Trophoblast cell (in vitro differentiated cells and primary cell): ENCODE data around the gene LIPN.

ENCODE experiments used
- DNase-seq, 2 donors: peaks; one replicate each; pipeline ENCODE4 v3.0.0-alpha.2; 2016
- H2AFZ ChIP-seq: 2 replicates; pipeline ENCODE4 v1.6.1; 2013; ENCODE audit warnings: low read length, moderate library complexity, mild to moderate bottlenecking; ENCODE audit not compliant: insufficient read depth, poor library complexity
- H2AK5ac ChIP-seq: 2 replicates; pipeline ENCODE4 v1.6.1; 2013; ENCODE audit warnings: mild to moderate bottlenecking, low read length
- H2BK120ac ChIP-seq: 2 replicates; pipeline ENCODE4 v1.6.1; 2013; ENCODE audit warnings: low read length, mild to moderate bottlenecking, moderate library complexity; ENCODE audit not compliant: insufficient read depth, poor library complexity
- H2BK12ac ChIP-seq: 2 replicates; pipeline ENCODE4 v1.6.1; 2013; ENCODE audit warnings: mild to moderate bottlenecking, low read length, moderate library complexity
- H2BK5ac ChIP-seq: 2 replicates; pipeline ENCODE4 v1.6.1; 2013; ENCODE audit warnings: low read length, low read depth, moderate library complexity, mild to moderate bottlenecking; ENCODE audit not compliant: poor library complexity
- H3K14ac ChIP-seq: 2 replicates; pipeline ENCODE4 v1.6.1; 2013; ENCODE audit warnings: mild to moderate bottlenecking, low read length
- H3K18ac ChIP-seq: 2 replicates; pipeline ENCODE4 v1.6.1; 2013; ENCODE audit warnings: mild to moderate bottlenecking, low read length
- H3K23ac ChIP-seq: 2 replicates; pipeline ENCODE4 v1.6.1; 2013; ENCODE audit warnings: low read length
- H3K27ac ChIP-seq: 2 replicates; pipeline ENCODE4 v1.5.1; 2013; ENCODE audit warnings: low read depth, mild to moderate bottlenecking, inconsistent platforms, low read length, moderate library complexity
- H3K27me3 ChIP-seq: 2 replicates; pipeline ENCODE4 v1.6.1; 2013; ENCODE audit warnings: inconsistent platforms, mild to moderate bottlenecking, low read length, moderate library complexity; ENCODE audit not compliant: insufficient read depth
- H3K36me3 ChIP-seq, 2 experiments: 1 replicate in 1 of 2; 2 replicates in 1 of 2; pipeline ENCODE4 v1.6.1; 2013; ENCODE audit warnings: low read length in 2 of 2, mild to moderate bottlenecking in 2 of 2, moderate library complexity in 1 of 2; ENCODE audit not compliant: insufficient read depth in 2 of 2, control insufficient read depth in 1 of 2
- H3K4ac ChIP-seq: 2 replicates; pipeline ENCODE4 v1.6.1; 2013; ENCODE audit warnings: low read depth, mild to moderate bottlenecking, low read length, moderate library complexity
- H3K4me1 ChIP-seq, 2 experiments: 1 replicate in 1 of 2; 2 replicates in 1 of 2; pipeline ENCODE4 v1.6.1; 2013; ENCODE audit warnings: low read length in 2 of 2, mild to moderate bottlenecking in 2 of 2, moderate library complexity in 1 of 2; ENCODE audit not compliant: insufficient read depth in 2 of 2, control insufficient read depth in 1 of 2
- H3K4me2 ChIP-seq: 2 replicates; pipeline ENCODE4 v1.6.1; 2013; ENCODE audit warnings: inconsistent platforms, mild to moderate bottlenecking, low read length, moderate library complexity
- H3K4me3 ChIP-seq: 2 replicates; pipeline ENCODE4 v1.5.1; 2013; ENCODE audit warnings: mild to moderate bottlenecking, low read depth, low read length, inconsistent platforms
- H3K79me1 ChIP-seq: one replicate; pipeline ENCODE4 v1.6.1; 2013; ENCODE audit warnings: low read length
- H3K79me2 ChIP-seq: 2 replicates; pipeline ENCODE4 v1.6.1; 2013; ENCODE audit warnings: low read length, mild to moderate bottlenecking; ENCODE audit not compliant: control insufficient read depth, insufficient read depth, poor library complexity
- H3K9ac ChIP-seq: 2 replicates; pipeline ENCODE4 v1.6.1; 2013; ENCODE audit warnings: mild to moderate bottlenecking, low read length
- H3K9me3 ChIP-seq: 2 replicates; pipeline ENCODE4 v1.6.1; 2013; ENCODE audit warnings: low read depth, mild to moderate bottlenecking, control low read depth, inconsistent platforms, low read length; ENCODE audit not compliant: insufficient read depth
- H4K12ac ChIP-seq: 2 replicates; pipeline ENCODE4 v1.6.1; 2013; ENCODE audit warnings: low read depth, mild to moderate bottlenecking, low read length, moderate library complexity
- H4K8ac ChIP-seq: 2 replicates; pipeline ENCODE4 v1.6.1; 2013; ENCODE audit warnings: low read depth, mild to moderate bottlenecking, low read length, moderate library complexity
- H4K91ac ChIP-seq: one replicate; pipeline ENCODE4 v1.6.1; 2013; ENCODE audit warnings: low read depth, mild to moderate bottlenecking, low read length, moderate library complexity
- WGBS: extraction: QIAGEN DNeasy Blood & Tissue Kit; methylation state at CpG from one replicate; pipeline ENCODE4 v1.1.7; 2013; ENCODE audit warnings: missing lambda C conversion rate; ENCODE audit not compliant: insufficient read length, insufficient coverage; ENCODE audit errors: extremely low coverage; 5-methylcytosine and 5-hydroxymethylcytosine counted together

LIPN gene

GRCh38 chr10:88809621-88810020, 49.8 kb downstream of the LIPN start:
- no peaks in the 10 kb centered on the region for H3K79me1 ChIP-seq
- H3K4me1 ChIP-seq, result no peaks in the 10 kb centered on the region
- H4K8ac ChIP-seq, result no peak overlapping the region
- H2AFZ ChIP-seq, result no peak overlapping the region
- no peak overlapping the region for H3K4me2 ChIP-seq
- H2AK5ac ChIP-seq, result no peak overlapping the region
- no peaks in the 10 kb centered on the region for H3K36me3 ChIP-seq
- no peak overlapping the region for H4K91ac ChIP-seq
- H3K4ac ChIP-seq, result no peak overlapping the region
- no peak overlapping the region for H3K27ac ChIP-seq
- DNase-seq, result no peak
- H3K79me2 ChIP-seq, result no peaks in the 10 kb centered on the region
- H3K14ac ChIP-seq, result no peak overlapping the region
- no peak overlapping the region for H2BK120ac ChIP-seq
- peaks cover 3% of the 10 kb centered on the region for H3K27me3 ChIP-seq
- no peak overlapping the region for H3K9ac ChIP-seq
- no CpG with 5 or more reads among the region's 4 CpGs for WGBS
- H3K18ac ChIP-seq, result no peak overlapping the region
- no peak overlapping the region for H3K4me3 ChIP-seq
- H4K12ac ChIP-seq, result no peak overlapping the region
- H3K23ac ChIP-seq, result no peak overlapping the region
- H3K9me3 ChIP-seq, result no peaks in the 10 kb centered on the region
- no peak overlapping the region for H2BK12ac ChIP-seq
- no peak overlapping the region for H2BK5ac ChIP-seq

DNA sequence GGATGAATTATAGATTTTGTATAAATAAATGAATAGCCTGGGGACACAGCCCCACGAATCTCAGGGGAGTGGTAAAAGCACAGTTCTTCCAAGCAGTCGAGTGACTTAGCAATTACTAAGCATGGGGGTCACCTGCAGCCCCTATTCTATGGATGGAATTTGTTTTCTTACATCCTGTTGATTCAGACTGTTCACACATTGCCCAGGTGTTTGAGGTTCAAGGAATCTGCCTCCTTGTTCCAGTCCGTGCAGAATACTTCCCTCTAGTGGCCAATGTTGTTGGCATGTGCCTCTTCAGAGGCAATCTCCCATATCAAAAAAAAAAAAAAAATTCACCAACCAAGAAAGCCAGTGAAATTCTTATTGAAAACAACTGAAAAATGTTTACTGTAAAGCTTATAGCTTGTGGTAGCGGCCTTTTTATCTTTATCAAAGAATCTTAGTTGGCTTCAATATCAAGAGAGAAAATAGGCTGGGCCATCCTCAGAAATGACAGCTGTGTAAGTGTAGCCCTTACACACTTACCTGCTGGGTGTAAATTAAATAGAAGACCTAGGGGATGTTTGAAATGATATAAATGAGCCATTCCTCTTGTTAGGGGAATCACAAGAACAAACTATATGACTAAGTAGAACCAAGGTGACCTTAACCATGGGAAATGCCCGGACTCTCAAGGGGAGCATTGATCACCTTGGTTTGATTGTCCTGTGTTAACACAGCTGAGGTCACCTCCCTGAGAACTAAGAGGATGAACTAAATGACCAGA, 50.6 kb downstream of the LIPN start:
- H2AK5ac ChIP-seq, result no peak overlapping the region
- peak; percentile 47 to 80 for DNase-seq
- H3K23ac ChIP-seq, result no peak overlapping the region
- H2AFZ ChIP-seq, result no peak overlapping the region
- no peaks in the 10 kb centered on the region for H3K79me2 ChIP-seq
- H4K12ac ChIP-seq, result no peak overlapping the region
- H3K9ac ChIP-seq, result no peak overlapping the region
- no peak overlapping the region for H4K91ac ChIP-seq
- H3K36me3 ChIP-seq, result no peaks in the 10 kb centered on the region
- no peak overlapping the region for H3K18ac ChIP-seq
- H3K4me2 ChIP-seq, result no peak overlapping the region
- no peaks in the 10 kb centered on the region for H3K4me1 ChIP-seq
- no peak overlapping the region for H3K27ac ChIP-seq
- no peak overlapping the region for H4K8ac ChIP-seq
- peaks cover 3% of the 10 kb centered on the region for H3K27me3 ChIP-seq
- H3K4ac ChIP-seq, result no peak overlapping the region
- no peak overlapping the region for H2BK12ac ChIP-seq
- H3K4me3 ChIP-seq, result no peak overlapping the region
- no peak overlapping the region for H2BK5ac ChIP-seq
- no CpG with 5 or more reads among the region's 5 CpGs for WGBS
- H3K79me1 ChIP-seq, result no peaks in the 10 kb centered on the region
- no peaks in the 10 kb centered on the region for H3K9me3 ChIP-seq
- H3K14ac ChIP-seq, result no peak overlapping the region
- H2BK120ac ChIP-seq, result no peak overlapping the region

DNA sequence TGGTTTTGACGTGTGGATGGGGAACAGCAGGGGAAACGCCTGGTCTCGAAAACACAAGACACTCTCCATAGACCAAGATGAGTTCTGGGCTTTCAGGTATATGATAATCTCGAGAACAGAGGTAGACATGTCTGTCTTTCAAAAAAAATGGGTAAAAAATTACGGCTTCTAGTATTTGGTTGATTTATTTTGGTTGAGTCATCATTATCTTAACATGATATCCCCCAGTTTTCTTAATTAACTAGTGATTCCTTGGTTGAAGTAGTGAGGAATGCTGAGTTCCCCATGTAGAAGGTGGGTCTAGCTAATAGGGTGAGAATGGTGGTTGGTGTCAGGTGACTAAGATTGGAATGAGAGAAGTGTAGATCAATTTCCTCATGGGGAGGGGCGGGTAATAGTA, 53.4 kb downstream of the LIPN start:
- Histone ChIP-seq H3K4me3 (no peak overlapping the region), H3K9ac (no peak overlapping the region), H3K27me3 (no peaks in the 10 kb centered on the region), H3K14ac (no peak overlapping the region), H3K9me3 (no peaks in the 10 kb centered on the region), H2BK12ac (no peak overlapping the region), H4K12ac (no peak overlapping the region), H3K4me2 (no peak overlapping the region), H3K4me1 (no peaks in the 10 kb centered on the region), H2BK5ac (no peak overlapping the region), H3K36me3 (no peaks in the 10 kb centered on the region), H3K79me2 (no peaks in the 10 kb centered on the region), H4K91ac (no peak overlapping the region), H3K23ac (no peak overlapping the region), H3K18ac (no peak overlapping the region), H3K27ac (no peak overlapping the region), H2BK120ac (no peak overlapping the region), H4K8ac (no peak overlapping the region), H2AK5ac (no peak overlapping the region), H3K4ac (no peak overlapping the region), H3K79me1 (no peaks in the 10 kb centered on the region), H2AFZ (no peak overlapping the region)
- no peak for DNase-seq
- WGBS, result no CpG with 5 or more reads among the region's 6 CpGs

DNA sequence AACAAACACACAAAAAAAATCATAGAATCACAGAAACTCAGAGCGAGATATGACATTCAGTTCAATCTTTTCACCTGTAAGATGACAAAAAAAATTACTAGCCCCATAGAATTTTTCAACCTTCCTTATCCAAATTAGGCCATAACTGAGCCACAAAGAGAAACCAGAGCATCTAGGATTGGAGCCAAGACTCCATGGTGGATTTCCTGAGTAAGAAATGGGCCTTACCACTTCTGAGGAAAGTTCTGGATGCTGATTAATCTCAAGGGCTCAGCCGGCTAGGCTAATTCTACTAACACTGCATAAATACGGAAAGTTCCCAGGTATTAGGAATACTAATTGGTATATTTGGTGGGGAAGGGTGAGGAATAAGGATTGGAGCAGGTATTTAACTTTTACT, 59.5 kb downstream of the LIPN start:
- DNase-seq, result no peak
- Histone ChIP-seq H2AFZ (no peak overlapping the region), H3K23ac (no peak overlapping the region), H4K12ac (no peak overlapping the region), H3K4ac (no peak overlapping the region), H3K4me1 (no peaks in the 10 kb centered on the region), H3K27me3 (no peaks in the 10 kb centered on the region), H3K9me3 (no peaks in the 10 kb centered on the region), H2BK5ac (no peak overlapping the region), H3K4me2 (no peak overlapping the region), H3K36me3 (no peaks in the 10 kb centered on the region), H4K8ac (no peak overlapping the region), H2BK120ac (no peak overlapping the region), H2AK5ac (no peak overlapping the region), H3K4me3 (no peak overlapping the region), H3K18ac (no peak overlapping the region), H3K79me2 (no peaks in the 10 kb centered on the region), H3K27ac (no peak overlapping the region), H3K9ac (no peak overlapping the region), H3K14ac (no peak overlapping the region), H4K91ac (no peak overlapping the region), H2BK12ac (no peak overlapping the region), H3K79me1 (no peaks in the 10 kb centered on the region)
- no CpG with 5 or more reads among the region's 3 CpGs for WGBS
